Spleen (tissue), 11 donors: ENCODE data around the gene RHOU. TPM values are rescaled to one million over a fixed set of nuclear protein-coding genes. Genes with fewer than 3 reads are reported as not detected.
A peak's percentile ranks its signal among the peaks of the same experiment; 100 is the strongest.

ENCODE experiments used
- DNase-seq: peaks from one replicate; pipeline ENCODE4 v3.0.0-alpha.2; 2020
- H3K27ac ChIP-seq, 8 donors: fragments of 200-600 bp; sonication (generic) in 7 of 8; 1 replicate in 4 of 8; 2 replicates in 4 of 8; pipeline versions ENCODE4 v1.5.0 to v1.8.0; 2016 to 2021; ENCODE audit warnings: inconsistent platforms in 4 of 8, mild to moderate bottlenecking in 4 of 8, moderate library complexity in 1 of 8
- H3K27me3 ChIP-seq, 7 donors: fragments of 200-600 bp; sonication (generic) in 6 of 7; replicated peaks in 1 of 7; 1 replicate in 4 of 7; 2 replicates in 3 of 7; pipeline versions ENCODE4 v1.5.0 to v1.8.0; 2016 to 2021; ENCODE audit warnings: inconsistent platforms in 3 of 7, mild to moderate bottlenecking in 1 of 7
- H3K36me3 ChIP-seq, 6 donors: fragments of 200-600 bp; sonication (generic) in 5 of 6; 1 replicate in 4 of 6; 2 replicates in 2 of 6; pipeline versions ENCODE4 v1.5.0 to v1.8.0; 2016 to 2021; ENCODE audit warnings: inconsistent platforms in 2 of 6
- H3K4me1 ChIP-seq, 6 donors: fragments of 200-600 bp; sonication (generic) in 5 of 6; 1 replicate in 3 of 6; 2 replicates in 3 of 6; pipeline versions ENCODE4 v1.5.0 to v1.8.0; 2016 to 2021; ENCODE audit warnings: inconsistent platforms in 3 of 6
- H3K4me3 ChIP-seq, 8 donors: fragments of 200-600 bp; sonication (generic) in 7 of 8; 1 replicate in 4 of 8; 2 replicates in 4 of 8; pipeline versions ENCODE4 v1.5.0 to v1.8.0; 2016 to 2021; ENCODE audit warnings: inconsistent platforms in 4 of 8, mild to moderate bottlenecking in 4 of 8, moderate library complexity in 2 of 8
- H3K9me3 ChIP-seq, 8 donors: fragments of 200-600 bp; sonication (generic) in 7 of 8; 1 replicate in 4 of 8; 2 replicates in 4 of 8; pipeline versions ENCODE4 v1.5.0 to v1.8.0; 2016 to 2021; ENCODE audit warnings: inconsistent platforms in 4 of 8
- CTCF ChIP-seq, 11 experiments: fragments of 200-600 bp in 7 of 11; fragments of 450-650 bp in 4 of 11; sonication (generic) in 4 of 11; IDR thresholded peaks in 8 of 11; conservative IDR thresholded peaks in 3 of 11; 1 replicate in 7 of 11; 2 replicates in 4 of 11; pipeline versions ENCODE4 v1.4.0 to v1.8.0; 2016 to 2021; ENCODE audit warnings: antibody characterized with exemption in 11 of 11, inconsistent platforms in 4 of 11, mild to moderate bottlenecking in 1 of 11
- POLR2A ChIP-seq, 3 donors: fragments of 450-650 bp; IDR thresholded peaks; one replicate each; pipeline ENCODE4 v1.5.1; 2017; ENCODE audit warnings: antibody characterized with exemption in 3 of 3, mild to moderate bottlenecking in 1 of 3
- POLR2AphosphoS5 ChIP-seq, 3 donors: sonication (generic); formaldehyde crosslinking; IDR thresholded peaks; one replicate each; pipeline ENCODE4 v1.5.1; 2017; ENCODE audit warnings: antibody characterized with exemption in 3 of 3
- WGBS, 5 donors: extraction: QIAGEN DNeasy Blood & Tissue Kit in 3 of 5; methylation state at CpG; one replicate each; pipeline versions ENCODE4 v1.1.5 to v1.1.7; 2013 to 2018; 5-methylcytosine and 5-hydroxymethylcytosine counted together
- intact Hi-C: fragments of 100-400 bp; cut with DNase I; formaldehyde crosslinking; loops from one replicate; pipeline ENCODE4 v1.15.0; 2023; ENCODE audit warnings: low total_unique reads
- polyA plus RNA-seq, 3 donors: library from polyadenylated mRNA; stranded (reverse); fragments of 200-250 nt; gene quantifications; one replicate each; pipeline ENCODE4 v1.2.1, GENCODE V29; 2013
- total RNA-seq, 7 donors: library from RNA; depleted of rRNA in 3 of 7; stranded (reverse); fragments of >200 nt in 3 of 7; fragmentation: NEBNext Ultra II Directional in 4 of 7; extraction: Animal tissue kit (Norgen Biotek cat#: 25700) in 4 of 7; gene quantifications; one replicate each; pipeline versions ENCODE4 v1.1.0 to v1.2.1, GENCODE V29; 2016 to 2021
- donor health status: healthy with polysubstance abuse.
- donor health status: DM: no; HTN: no; CAD: no; lungs with moderate emphysema.
- donor health status: DM: no; HTN: no; CAD: no.
- donor health status: Bipolar disorder and iron deficiency.
- donor health status: healthy.
- donor health status: DM: no; HTN: no; CAD: no.
- donor health status: DM: yes; HTN: yes; CAD: no.

RHOU gene
- total and polyA plus RNA-seq, 10 donors, result 5.7 to 55.7 (median 25.1) TPM

- H3K27me3 ChIP-seq, result peaks cover 0 to 1% (median 0%) of the 10 kb centered on the region in 7 donors
- no peaks in the 10 kb centered on the region for H3K36me3 ChIP-seq
- H3K9me3 ChIP-seq, result no peaks in the 10 kb centered on the region
- peak overlapping the region in 2 of 8 donors; percentile 25 to 39 for H3K27ac ChIP-seq
- no peak for TF ChIP-seq CTCF (IDR thresholded peaks at IDR 0.05 in 8 of 11, conservative IDR thresholded peaks at IDR 0.05 in 3 of 11)
- TF ChIP-seq POLR2A (IDR thresholded peaks at IDR 0.05), result no peak
- TF ChIP-seq POLR2AphosphoS5 (IDR thresholded peaks at IDR 0.05), result no peak
- intact Hi-C loops, result no loop called here
- peak; percentile 82 for DNase-seq
- 56 to 67% (median 58%) methylated on average over 8 of the region's 8 CpGs for WGBS, 5 donors
- H3K4me3 ChIP-seq, result no peak overlapping the region
- H3K4me1 ChIP-seq, result peaks cover 0 to 8% (median 4%) of the 10 kb centered on the region in 6 donors
Measured at GRCh38 chr1:228765168-228765946, 30.1 kb downstream of the RHOU start.

- Histone ChIP-seq H3K9me3 (no peaks in the 10 kb centered on the region), H3K4me3 (no peak overlapping the region), H3K27me3 (no peaks in the 10 kb centered on the region), H3K36me3 (no peaks in the 10 kb centered on the region), H3K27ac (no peak overlapping the region), H3K4me1 (peaks cover 0 to 8% (median 4%) of the 10 kb centered on the region in 6 donors)
- no peak for TF ChIP-seq CTCF (IDR thresholded peaks at IDR 0.05 in 8 of 11, conservative IDR thresholded peaks at IDR 0.05 in 3 of 11)
- DNase-seq, result no peak
- 76 to 94% (median 81%) methylated on average over 3 of the region's 3 CpGs for WGBS, 5 donors
- intact Hi-C loops, result no loop called here
Measured at GRCh38 chr1:228766788-228767187, 31.5 kb downstream of the RHOU start.

- WGBS, 5 donors, result 54 to 71% (median 62%) methylated on average over 6 of the region's 6 CpGs
- Histone ChIP-seq H3K27ac (no peak overlapping the region), H3K27me3 (no peaks in the 10 kb centered on the region), H3K4me3 (no peak overlapping the region), H3K9me3 (no peaks in the 10 kb centered on the region), H3K4me1 (peaks cover 0 to 8% (median 4%) of the 10 kb centered on the region in 6 donors), H3K36me3 (no peaks in the 10 kb centered on the region)
- intact Hi-C loops, result no loop called here
- no peak for TF ChIP-seq CTCF (IDR thresholded peaks at IDR 0.05 in 8 of 11, conservative IDR thresholded peaks at IDR 0.05 in 3 of 11)
- TF ChIP-seq POLR2A (IDR thresholded peaks at IDR 0.05), result no peak
- no peak for TF ChIP-seq POLR2AphosphoS5 (IDR thresholded peaks at IDR 0.05)
- DNase-seq, result no peak
Measured at GRCh38 chr1:228767636-228768354, 32.5 kb downstream of the RHOU start.

- Histone ChIP-seq H3K4me1 (peaks cover 0 to 8% (median 4%) of the 10 kb centered on the region in 6 donors), H3K36me3 (no peaks in the 10 kb centered on the region), H3K27ac (no peak overlapping the region), H3K27me3 (no peaks in the 10 kb centered on the region), H3K9me3 (no peaks in the 10 kb centered on the region), H3K4me3 (no peak overlapping the region)
- WGBS, 5 donors, result 76 to 82% (median 78%) methylated on average over 7 to 12 of the region's 12 CpGs
- TF ChIP-seq POLR2AphosphoS5 (IDR thresholded peaks at IDR 0.05), result no peak
- TF ChIP-seq CTCF (IDR thresholded peaks at IDR 0.05 in 8 of 11, conservative IDR thresholded peaks at IDR 0.05 in 3 of 11), result no peak
- TF ChIP-seq POLR2A (IDR thresholded peaks at IDR 0.05), result no peak
- no peak for DNase-seq
- intact Hi-C loops, result no loop called here
Measured at GRCh38 chr1:228768355-228769000, 33.2 kb downstream of the RHOU start.
